ENCODE results near the gene ENDOV. TPM values are rescaled to one million over a fixed set of nuclear protein-coding genes. Genes with fewer than 3 reads are reported as not detected.

Gene ENDOV
- total and polyA plus RNA-seq, 4 donors, result 5.7 to 11.9 (median 8.3) TPM

DNA sequence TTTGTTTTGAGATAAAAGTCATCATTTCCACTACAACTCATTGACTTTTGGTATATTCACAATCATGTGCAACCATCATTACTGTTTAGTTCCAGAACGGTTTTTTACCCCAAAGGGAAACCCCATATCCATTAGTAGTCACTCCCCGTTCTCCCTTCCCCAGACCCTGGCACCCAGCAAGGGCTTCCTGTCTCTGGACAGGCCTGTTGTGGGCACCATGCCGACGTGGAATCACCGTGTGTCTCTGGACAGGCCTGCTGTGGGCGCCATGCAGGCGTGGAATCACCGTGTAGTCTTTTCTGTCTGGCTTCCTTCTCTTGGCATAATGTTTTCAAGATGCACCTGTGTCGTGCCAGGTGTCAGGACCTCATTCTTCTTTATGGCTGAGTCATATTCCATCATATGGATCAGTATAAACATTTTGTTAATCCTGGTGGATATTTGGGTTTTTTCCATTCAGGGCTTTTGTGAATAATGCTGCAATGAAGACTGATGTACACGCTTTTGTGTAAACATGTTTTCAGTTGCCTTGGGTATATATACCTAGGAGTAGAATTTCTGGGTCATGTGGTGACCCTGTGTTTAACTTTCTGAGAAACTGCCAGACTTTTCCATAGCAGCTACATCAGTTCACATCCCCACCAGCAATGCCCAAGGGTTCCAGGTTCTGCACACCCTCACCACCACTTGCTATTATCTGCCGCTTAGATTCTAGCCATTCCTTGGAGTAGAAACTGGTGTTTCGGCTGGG, 19.1 kb downstream of the ENDOV start:
- H3K27me3 ChIP-seq (ENCODE audit: control insufficient read depth in 4 of 4, insufficient read depth in 4 of 4, low read length in 3 of 4), result no peaks in the 10 kb centered on the region
- no peaks in the 10 kb centered on the region for H3K4me1 ChIP-seq (ENCODE audit: control insufficient read depth in 4 of 4, insufficient read depth in 4 of 4, low read length in 3 of 4)
- H3K9ac ChIP-seq (ENCODE audit: low read depth in 1 of 2, low read length in 2 of 2), result no peak overlapping the region
- no peak for DNase-seq (ENCODE audit: low spot score)
- H3K4me3 ChIP-seq (ENCODE audit: low read depth in 1 of 3, low read length in 3 of 3), result no peak overlapping the region
- TF ChIP-seq HNF4A (conservative IDR thresholded peaks at IDR 0.05) (no peak), FOXA1 (IDR thresholded peaks at IDR 0.05) (no peak), RAD21 (IDR thresholded peaks at IDR 0.05) (no peak), HNF4G (IDR thresholded peaks at IDR 0.05) (no peak), GABPA (IDR thresholded peaks at IDR 0.05 in 1 of 2, conservative IDR thresholded peaks at IDR 0.05 in 1 of 2) (no peak), JUND (IDR thresholded peaks at IDR 0.05) (no peak), FOXA2 (IDR thresholded peaks at IDR 0.05) (no peak), TAF1 (conservative IDR thresholded peaks at IDR 0.05) (no peak), NR2F2 (IDR thresholded peaks at IDR 0.05) (no peak)
- TF ChIP-seq, protein P1, sequence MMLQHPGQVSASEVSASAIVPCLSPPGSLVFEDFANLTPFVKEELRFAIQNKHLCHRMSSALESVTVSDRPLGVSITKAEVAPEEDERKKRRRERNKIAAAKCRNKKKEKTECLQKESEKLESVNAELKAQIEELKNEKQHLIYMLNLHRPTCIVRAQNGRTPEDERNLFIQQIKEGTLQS (IDR thresholded peaks at IDR 0.05), result no peak
- TF ChIP-seq, protein P2, sequence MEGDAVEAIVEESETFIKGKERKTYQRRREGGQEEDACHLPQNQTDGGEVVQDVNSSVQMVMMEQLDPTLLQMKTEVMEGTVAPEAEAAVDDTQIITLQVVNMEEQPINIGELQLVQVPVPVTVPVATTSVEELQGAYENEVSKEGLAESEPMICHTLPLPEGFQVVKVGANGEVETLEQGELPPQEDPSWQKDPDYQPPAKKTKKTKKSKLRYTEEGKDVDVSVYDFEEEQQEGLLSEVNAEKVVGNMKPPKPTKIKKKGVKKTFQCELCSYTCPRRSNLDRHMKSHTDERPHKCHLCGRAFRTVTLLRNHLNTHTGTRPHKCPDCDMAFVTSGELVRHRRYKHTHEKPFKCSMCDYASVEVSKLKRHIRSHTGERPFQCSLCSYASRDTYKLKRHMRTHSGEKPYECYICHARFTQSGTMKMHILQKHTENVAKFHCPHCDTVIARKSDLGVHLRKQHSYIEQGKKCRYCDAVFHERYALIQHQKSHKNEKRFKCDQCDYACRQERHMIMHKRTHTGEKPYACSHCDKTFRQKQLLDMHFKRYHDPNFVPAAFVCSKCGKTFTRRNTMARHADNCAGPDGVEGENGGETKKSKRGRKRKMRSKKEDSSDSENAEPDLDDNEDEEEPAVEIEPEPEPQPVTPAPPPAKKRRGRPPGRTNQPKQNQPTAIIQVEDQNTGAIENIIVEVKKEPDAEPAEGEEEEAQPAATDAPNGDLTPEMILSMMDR (IDR thresholded peaks at IDR 0.05; ENCODE audit: low read depth, low read length, missing input control), result no peak
- TF ChIP-seq, protein P3, sequence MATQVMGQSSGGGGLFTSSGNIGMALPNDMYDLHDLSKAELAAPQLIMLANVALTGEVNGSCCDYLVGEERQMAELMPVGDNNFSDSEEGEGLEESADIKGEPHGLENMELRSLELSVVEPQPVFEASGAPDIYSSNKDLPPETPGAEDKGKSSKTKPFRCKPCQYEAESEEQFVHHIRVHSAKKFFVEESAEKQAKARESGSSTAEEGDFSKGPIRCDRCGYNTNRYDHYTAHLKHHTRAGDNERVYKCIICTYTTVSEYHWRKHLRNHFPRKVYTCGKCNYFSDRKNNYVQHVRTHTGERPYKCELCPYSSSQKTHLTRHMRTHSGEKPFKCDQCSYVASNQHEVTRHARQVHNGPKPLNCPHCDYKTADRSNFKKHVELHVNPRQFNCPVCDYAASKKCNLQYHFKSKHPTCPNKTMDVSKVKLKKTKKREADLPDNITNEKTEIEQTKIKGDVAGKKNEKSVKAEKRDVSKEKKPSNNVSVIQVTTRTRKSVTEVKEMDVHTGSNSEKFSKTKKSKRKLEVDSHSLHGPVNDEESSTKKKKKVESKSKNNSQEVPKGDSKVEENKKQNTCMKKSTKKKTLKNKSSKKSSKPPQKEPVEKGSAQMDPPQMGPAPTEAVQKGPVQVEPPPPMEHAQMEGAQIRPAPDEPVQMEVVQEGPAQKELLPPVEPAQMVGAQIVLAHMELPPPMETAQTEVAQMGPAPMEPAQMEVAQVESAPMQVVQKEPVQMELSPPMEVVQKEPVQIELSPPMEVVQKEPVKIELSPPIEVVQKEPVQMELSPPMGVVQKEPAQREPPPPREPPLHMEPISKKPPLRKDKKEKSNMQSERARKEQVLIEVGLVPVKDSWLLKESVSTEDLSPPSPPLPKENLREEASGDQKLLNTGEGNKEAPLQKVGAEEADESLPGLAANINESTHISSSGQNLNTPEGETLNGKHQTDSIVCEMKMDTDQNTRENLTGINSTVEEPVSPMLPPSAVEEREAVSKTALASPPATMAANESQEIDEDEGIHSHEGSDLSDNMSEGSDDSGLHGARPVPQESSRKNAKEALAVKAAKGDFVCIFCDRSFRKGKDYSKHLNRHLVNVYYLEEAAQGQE (IDR thresholded peaks at IDR 0.05), result no peak
- no peak overlapping the region for H3K27ac ChIP-seq (ENCODE audit: low read depth in 1 of 2, low read length in 2 of 2)
- no peaks in the 10 kb centered on the region for H3K9me3 ChIP-seq (ENCODE audit: control insufficient read depth in 4 of 4, low read length in 3 of 4)
- H3K36me3 ChIP-seq (ENCODE audit: control insufficient read depth in 4 of 4, insufficient read depth in 3 of 4, low read depth in 1 of 4, low read length in 3 of 4), result peaks cover 0 to 4% (median 0%) of the 10 kb centered on the region in 4 donors
- 83% methylated on average over 12 of the region's 12 CpGs for WGBS

DNA sequence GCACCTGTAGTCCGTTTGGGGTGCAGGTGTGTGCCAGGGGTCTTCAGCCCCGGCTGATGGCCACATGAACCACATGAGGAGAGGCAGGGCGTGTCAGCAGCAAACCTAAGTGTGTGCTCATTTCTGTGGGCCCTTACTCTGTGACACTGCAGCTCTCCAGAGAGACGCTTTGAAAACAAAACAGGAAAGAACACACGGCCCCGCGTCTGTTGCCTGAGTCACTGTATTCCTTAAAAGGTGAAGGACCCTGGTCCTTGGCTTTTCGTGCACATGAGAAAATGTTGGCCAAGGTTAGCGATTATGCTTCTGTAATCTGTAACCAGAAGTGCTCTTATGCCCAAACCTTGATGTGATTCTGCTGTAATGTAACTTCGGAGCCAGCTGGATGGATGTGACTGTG, 22.6 kb downstream of the ENDOV start:
- no peak overlapping the region for H3K27ac ChIP-seq (ENCODE audit: low read depth in 1 of 2, low read length in 2 of 2)
- H3K27me3 ChIP-seq (ENCODE audit: control insufficient read depth in 4 of 4, insufficient read depth in 4 of 4, low read length in 3 of 4), result no peaks in the 10 kb centered on the region
- DNase-seq (ENCODE audit: low spot score), result no peak
- H3K4me1 ChIP-seq (ENCODE audit: control insufficient read depth in 4 of 4, insufficient read depth in 4 of 4, low read length in 3 of 4), result no peaks in the 10 kb centered on the region
- WGBS, result 87% methylated on average over 10 of the region's 10 CpGs
- TF ChIP-seq HNF4A (conservative IDR thresholded peaks at IDR 0.05) (no peak), TAF1 (conservative IDR thresholded peaks at IDR 0.05) (no peak), FOXA1 (IDR thresholded peaks at IDR 0.05) (no peak)
- no peaks in the 10 kb centered on the region for H3K9me3 ChIP-seq (ENCODE audit: control insufficient read depth in 4 of 4, low read length in 3 of 4)
- H3K4me3 ChIP-seq (ENCODE audit: low read depth in 1 of 3, low read length in 3 of 3), result no peak overlapping the region
- no peak overlapping the region for H3K9ac ChIP-seq (ENCODE audit: low read depth in 1 of 2, low read length in 2 of 2)
- peaks cover 0 to 2% (median under 1%) of the 10 kb centered on the region in 4 donors for H3K36me3 ChIP-seq (ENCODE audit: control insufficient read depth in 4 of 4, insufficient read depth in 3 of 4, low read depth in 1 of 4, low read length in 3 of 4)

Measured in liver (tissue), 9 donors.